ENCODE data around the gene TTC6.

The TTC6 gene, protein sequence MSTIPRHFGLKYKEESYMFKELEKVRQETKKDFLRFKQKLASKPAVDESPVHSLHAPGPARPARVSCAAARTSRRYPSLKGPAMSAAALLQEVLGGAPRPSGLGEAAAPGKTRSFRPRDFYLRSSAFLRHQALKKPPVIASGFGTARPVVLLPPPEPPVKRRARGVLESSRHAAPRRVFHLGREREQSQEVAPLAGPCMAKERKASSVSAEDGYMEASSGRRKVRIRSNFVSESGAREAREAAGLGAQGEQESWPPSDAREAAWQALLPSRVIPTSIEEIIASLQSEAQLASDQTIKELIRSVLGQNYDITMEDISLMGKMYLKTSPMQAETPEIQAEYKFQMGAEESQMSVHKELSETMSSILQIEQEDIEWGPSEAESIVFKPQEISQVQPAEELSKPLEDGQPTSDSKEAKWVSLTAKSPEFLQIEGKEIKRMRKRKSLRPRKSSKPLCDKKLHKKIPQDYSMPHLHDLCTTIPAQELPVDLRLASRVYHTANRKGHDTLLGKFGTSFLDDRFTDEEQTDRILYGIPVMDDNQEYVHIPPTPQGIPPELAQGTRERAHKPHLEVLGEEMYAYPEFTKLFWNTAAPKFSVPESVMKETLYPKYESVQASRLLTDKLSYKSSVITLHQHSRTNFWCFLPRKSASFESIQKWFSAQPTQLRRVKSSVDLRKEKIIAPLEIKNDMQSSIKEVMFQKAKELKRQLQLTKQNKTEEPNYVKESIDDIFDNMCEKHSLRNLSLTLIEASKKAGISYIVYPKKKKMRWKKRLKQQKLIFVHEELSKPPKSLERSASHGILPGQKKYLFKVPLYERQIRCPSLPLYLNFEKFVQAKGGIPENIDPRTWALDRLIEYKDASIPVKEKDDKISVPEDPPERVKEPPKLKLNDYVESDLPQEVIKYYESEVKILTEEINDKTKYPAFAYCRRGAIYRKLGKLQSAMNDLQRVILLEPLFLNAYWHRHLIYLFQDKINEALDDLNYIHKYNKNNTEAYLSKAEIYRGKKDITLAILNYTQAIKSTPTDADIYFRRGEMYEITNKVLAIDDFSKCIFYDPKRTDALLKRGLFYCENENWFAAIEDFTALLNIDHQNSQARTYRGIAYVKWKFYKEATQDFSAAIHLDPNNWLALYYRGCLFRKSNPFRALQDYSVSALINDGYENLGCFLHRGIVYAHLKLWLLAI (N-terminal part only)
- long read RNA-seq: 0 reads

DNA sequence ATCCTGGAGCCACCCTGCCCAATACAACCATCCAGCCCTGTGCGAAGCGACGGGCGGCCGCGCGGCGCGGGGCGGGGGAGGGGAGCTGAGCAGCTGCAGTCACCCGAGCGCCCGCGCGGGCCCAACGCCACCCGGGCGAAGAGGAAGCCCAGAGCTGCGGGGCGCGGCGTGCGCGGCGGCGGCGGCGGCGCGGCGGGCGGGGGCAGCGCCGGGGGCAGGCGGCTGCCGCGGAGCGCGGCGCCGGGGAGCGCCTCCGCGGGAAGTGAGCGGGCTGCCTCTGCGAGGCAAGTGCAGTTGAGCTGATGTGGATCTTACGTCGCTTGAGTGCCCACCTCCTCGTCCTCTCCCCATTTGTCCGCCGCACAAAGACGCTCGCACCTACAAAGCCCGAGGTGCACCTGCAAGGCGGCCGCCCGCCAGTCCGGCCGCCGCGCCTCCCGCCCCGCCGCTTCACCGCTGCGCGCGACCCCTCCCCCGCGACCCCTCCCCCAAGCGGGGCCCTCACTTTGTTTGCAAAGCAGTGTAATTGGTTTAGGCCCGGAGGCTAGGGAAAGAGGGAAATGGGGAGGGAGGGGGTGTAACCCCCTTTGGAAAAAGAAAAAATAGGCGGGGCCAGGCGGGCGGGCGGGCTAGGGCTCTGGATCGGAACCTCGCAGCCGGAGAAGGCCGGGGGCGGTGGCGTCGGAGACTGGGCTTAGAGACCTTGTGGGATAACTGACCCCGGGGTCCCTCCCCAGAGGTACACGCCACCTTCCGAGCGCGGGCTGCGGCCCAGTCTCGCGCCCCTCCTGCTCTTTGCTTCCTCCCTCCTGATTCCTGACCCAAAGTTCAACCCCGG is at the start of gene TTC6, which contains the start of gene FOXA1:
TSS of gene TTC6 (plus strand) at position 659 of the 838 bp plus-strand sequence. CDS start 26,436 bp downstream, outside the sequence.
TSS of gene FOXA1 (minus strand) at position 279 of the 838 bp plus-strand sequence. CDS start at position 2, 277 bp downstream.
- TF ChIP-seq, protein P1, sequence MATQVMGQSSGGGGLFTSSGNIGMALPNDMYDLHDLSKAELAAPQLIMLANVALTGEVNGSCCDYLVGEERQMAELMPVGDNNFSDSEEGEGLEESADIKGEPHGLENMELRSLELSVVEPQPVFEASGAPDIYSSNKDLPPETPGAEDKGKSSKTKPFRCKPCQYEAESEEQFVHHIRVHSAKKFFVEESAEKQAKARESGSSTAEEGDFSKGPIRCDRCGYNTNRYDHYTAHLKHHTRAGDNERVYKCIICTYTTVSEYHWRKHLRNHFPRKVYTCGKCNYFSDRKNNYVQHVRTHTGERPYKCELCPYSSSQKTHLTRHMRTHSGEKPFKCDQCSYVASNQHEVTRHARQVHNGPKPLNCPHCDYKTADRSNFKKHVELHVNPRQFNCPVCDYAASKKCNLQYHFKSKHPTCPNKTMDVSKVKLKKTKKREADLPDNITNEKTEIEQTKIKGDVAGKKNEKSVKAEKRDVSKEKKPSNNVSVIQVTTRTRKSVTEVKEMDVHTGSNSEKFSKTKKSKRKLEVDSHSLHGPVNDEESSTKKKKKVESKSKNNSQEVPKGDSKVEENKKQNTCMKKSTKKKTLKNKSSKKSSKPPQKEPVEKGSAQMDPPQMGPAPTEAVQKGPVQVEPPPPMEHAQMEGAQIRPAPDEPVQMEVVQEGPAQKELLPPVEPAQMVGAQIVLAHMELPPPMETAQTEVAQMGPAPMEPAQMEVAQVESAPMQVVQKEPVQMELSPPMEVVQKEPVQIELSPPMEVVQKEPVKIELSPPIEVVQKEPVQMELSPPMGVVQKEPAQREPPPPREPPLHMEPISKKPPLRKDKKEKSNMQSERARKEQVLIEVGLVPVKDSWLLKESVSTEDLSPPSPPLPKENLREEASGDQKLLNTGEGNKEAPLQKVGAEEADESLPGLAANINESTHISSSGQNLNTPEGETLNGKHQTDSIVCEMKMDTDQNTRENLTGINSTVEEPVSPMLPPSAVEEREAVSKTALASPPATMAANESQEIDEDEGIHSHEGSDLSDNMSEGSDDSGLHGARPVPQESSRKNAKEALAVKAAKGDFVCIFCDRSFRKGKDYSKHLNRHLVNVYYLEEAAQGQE (IDR thresholded peaks at IDR 0.05; ENCODE audit: insufficient replicate concordance, low read depth): no peak
- no peak for TF ChIP-seq GABPA (IDR thresholded peaks at IDR 0.05; ENCODE audit: low read depth)
- no peak for TF ChIP-seq SPI1 (IDR thresholded peaks at IDR 0.05; ENCODE audit: borderline replicate concordance, low read depth)
- no peak for TF ChIP-seq CTCF (IDR thresholded peaks at IDR 0.05; ENCODE audit: insufficient read depth, low read length)
- TF ChIP-seq POLR2AphosphoS5 (IDR thresholded peaks at IDR 0.05; ENCODE audit: low read depth): no peak
- DNase-seq (ENCODE audit: low read depth in 1 of 2, low spot score in 1 of 2): peak; percentile 15 to 18
- H3K4me3 ChIP-seq (replicated peaks; ENCODE audit: insufficient read depth, low read length): peak within 1 kb of the TSS; percentile 40
- H3K27me3 ChIP-seq (ENCODE audit: insufficient read depth, poor library complexity, severe bottlenecking): peaks cover 64% of the 10 kb centered on the region
- no peak within 1 kb of the TSS for H3K27ac ChIP-seq (replicated peaks)

DNA sequence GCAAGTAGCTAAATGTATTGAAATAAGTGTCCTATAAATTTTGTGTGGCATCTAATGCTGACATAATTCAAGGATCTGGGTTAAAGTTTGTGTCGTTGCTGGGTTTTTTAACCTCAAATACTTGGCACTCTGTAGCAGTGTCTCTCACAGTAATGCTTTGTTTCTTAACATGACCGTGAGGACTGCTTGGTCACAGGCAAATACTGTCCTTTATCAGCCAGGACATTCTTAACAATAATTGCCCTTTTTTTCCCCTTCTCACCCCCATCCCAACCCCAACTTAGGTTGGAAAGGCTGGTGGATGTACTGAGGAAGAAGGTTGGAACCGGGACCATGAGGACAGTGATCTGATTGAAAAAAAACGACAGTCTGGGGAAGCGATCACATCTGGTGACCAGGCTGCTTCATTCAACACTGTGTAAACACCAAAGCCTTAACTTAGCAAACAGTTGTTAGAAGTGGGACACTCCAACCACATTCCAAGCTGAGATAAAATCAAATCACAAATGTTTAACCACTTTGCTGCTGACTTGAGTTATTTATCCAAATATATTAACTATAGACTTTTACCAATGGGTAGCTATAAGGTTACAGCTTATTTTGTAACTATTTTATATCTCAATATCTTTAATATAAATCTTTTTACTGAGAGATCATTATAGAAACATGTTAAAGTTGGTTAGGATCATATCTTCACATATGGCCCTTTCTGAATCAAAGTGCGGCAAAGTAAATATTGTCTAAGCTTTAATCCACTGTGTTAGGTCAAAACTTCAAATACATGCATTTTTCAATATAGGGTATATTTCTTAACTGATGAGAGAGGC is 48.6 kb upstream of the TTC6 start:
- Histone ChIP-seq H3K27me3 (ENCODE audit: insufficient read depth, poor library complexity, severe bottlenecking) (no peaks in the 10 kb centered on the region), H3K4me3 (replicated peaks; ENCODE audit: insufficient read depth, low read length) (no peak overlapping the region), H3K27ac (replicated peaks) (no peak overlapping the region)
- no peak for DNase-seq (ENCODE audit: low read depth in 1 of 2, low spot score in 1 of 2)
- TF ChIP-seq GABPA (IDR thresholded peaks at IDR 0.05; ENCODE audit: low read depth): no peak
- TF ChIP-seq, protein P1 (IDR thresholded peaks at IDR 0.05; ENCODE audit: insufficient replicate concordance, low read depth): no peak
- no peak for TF ChIP-seq POLR2AphosphoS5 (IDR thresholded peaks at IDR 0.05; ENCODE audit: low read depth)
- no peak for TF ChIP-seq CTCF (IDR thresholded peaks at IDR 0.05; ENCODE audit: insufficient read depth, low read length)
- TF ChIP-seq SPI1 (IDR thresholded peaks at IDR 0.05; ENCODE audit: borderline replicate concordance, low read depth): no peak
